ENCODE results near the gene UBAC2. TPM values are rescaled to one million over a fixed set of nuclear protein-coding genes. Genes with fewer than 3 reads are reported as not detected.

Gene UBAC2
- total RNA-seq, 2 experiments from 2014 or later, result 26.8 to 28.5 TPM

- BruUV-seq (replicated peaks), result no TSS peak
- H2AFZ ChIP-seq (ENCODE audit: low read length), result no peak overlapping the region
- no peak overlapping the region for H3K4me3 ChIP-seq (ENCODE audit: low read depth, low read length, poor library complexity, severe bottlenecking)
- intact Hi-C loops (cut with micrococcal nuclease; ENCODE audit: unreplicated experiment), result no loop called here
- DNase-seq (ENCODE audit: low spot score), result no peak
- no peaks in the 10 kb centered on the region for H3K36me3 ChIP-seq (ENCODE audit: insufficient read depth, low read length)
- ChIA-PET POLR2A (no interaction called here), CTCF (ENCODE audit: unreplicated experiment) (no interaction called here)
- no peaks in the 10 kb centered on the region for H3K9me2 ChIP-seq (ENCODE audit: insufficient read depth, low read length)
- no peaks in the 10 kb centered on the region for H3K9me3 ChIP-seq (ENCODE audit: low read length)
- no peak for TF ChIP-seq EZH2phosphoT487 (IDR thresholded peaks at IDR 0.05; ENCODE audit: borderline replicate concordance, low read depth, low read length)
- no peaks in the 10 kb centered on the region for H3K79me2 ChIP-seq (ENCODE audit: insufficient read depth, low read depth, low read length)
- H3K4me1 ChIP-seq (ENCODE audit: insufficient read depth, low read length, poor library complexity, severe bottlenecking), result no peaks in the 10 kb centered on the region
- no peak overlapping the region for H3K27ac ChIP-seq (ENCODE audit: low read depth, low read length, poor library complexity, severe bottlenecking)
- H4K20me1 ChIP-seq (ENCODE audit: insufficient read depth, low read length), result no peaks in the 10 kb centered on the region
- no peak overlapping the region for H3K4me2 ChIP-seq (ENCODE audit: low read length)
These were observed 36.4 kb upstream of the UBAC2 start for GRCh38 chr13:99164226-99164625.

DNA sequence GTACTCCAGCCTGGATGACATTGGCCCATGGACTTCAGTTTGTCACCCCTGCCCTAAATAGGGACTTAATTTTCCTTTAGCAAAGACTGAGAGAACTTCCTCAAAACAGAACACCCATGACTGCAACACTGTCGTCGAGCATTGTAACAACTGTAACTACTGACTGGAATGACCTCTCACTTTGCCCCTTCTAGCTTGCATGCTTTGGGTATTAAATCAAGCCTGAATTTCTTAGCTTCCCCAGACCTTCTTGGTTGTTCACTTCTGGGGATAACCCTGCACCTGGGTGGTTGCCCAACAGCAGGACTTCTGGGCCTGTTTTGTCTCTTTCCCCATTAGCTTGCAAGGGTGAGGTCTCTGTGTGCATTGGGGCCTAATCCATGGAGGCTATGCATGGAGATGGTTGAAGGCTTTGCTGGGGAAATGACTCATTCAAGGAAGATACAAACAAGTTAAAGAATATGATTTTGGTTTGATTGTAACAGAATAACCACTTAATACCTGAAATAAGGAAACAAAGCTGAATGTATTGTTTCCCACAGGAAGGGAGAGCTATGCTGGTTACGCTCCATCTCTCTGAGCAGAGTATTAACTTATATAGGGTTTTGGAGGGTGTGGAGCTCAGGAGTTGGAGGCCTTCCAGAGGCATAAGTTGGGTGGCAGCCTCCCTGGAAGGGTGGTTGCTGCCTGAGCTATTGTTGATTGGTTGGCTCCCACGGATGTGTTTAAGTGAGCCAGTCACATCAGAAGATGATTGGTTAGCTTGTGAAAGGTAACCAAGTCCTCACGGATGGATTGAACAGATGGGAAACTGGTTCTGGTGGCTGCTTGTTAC, 34.7 kb upstream of the UBAC2 start:
- Histone ChIP-seq H3K4me1 (ENCODE audit: insufficient read depth, low read length, poor library complexity, severe bottlenecking) (no peaks in the 10 kb centered on the region), H3K9me3 (ENCODE audit: low read length) (no peaks in the 10 kb centered on the region), H3K36me3 (ENCODE audit: insufficient read depth, low read length) (no peaks in the 10 kb centered on the region), H3K4me3 (ENCODE audit: low read depth, low read length, poor library complexity, severe bottlenecking) (no peak overlapping the region), H3K27ac (ENCODE audit: low read depth, low read length, poor library complexity, severe bottlenecking) (no peak overlapping the region), H3K4me2 (ENCODE audit: low read length) (no peak overlapping the region), H3K9me2 (ENCODE audit: insufficient read depth, low read length) (no peaks in the 10 kb centered on the region), H2AFZ (ENCODE audit: low read length) (no peak overlapping the region), H4K20me1 (ENCODE audit: insufficient read depth, low read length) (no peaks in the 10 kb centered on the region), H3K79me2 (ENCODE audit: insufficient read depth, low read depth, low read length) (no peaks in the 10 kb centered on the region)
- no TSS peak for BruUV-seq (replicated peaks)
- no peak for TF ChIP-seq EZH2phosphoT487 (IDR thresholded peaks at IDR 0.05; ENCODE audit: borderline replicate concordance, low read depth, low read length)
- TF ChIP-seq, protein P1, sequence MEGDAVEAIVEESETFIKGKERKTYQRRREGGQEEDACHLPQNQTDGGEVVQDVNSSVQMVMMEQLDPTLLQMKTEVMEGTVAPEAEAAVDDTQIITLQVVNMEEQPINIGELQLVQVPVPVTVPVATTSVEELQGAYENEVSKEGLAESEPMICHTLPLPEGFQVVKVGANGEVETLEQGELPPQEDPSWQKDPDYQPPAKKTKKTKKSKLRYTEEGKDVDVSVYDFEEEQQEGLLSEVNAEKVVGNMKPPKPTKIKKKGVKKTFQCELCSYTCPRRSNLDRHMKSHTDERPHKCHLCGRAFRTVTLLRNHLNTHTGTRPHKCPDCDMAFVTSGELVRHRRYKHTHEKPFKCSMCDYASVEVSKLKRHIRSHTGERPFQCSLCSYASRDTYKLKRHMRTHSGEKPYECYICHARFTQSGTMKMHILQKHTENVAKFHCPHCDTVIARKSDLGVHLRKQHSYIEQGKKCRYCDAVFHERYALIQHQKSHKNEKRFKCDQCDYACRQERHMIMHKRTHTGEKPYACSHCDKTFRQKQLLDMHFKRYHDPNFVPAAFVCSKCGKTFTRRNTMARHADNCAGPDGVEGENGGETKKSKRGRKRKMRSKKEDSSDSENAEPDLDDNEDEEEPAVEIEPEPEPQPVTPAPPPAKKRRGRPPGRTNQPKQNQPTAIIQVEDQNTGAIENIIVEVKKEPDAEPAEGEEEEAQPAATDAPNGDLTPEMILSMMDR (conservative IDR thresholded peaks at IDR 0.05; ENCODE audit: low read length), result no peak
- CTCF ChIA-PET (ENCODE audit: unreplicated experiment), result no interaction called here
- DNase-seq (ENCODE audit: low spot score), result no peak
- POLR2A ChIA-PET, result interaction anchor here (0.5 kb wide), 1 partner anchor 9 kb away, joined by 3 read pairs; no protein-coding TSS in a partner anchor
- intact Hi-C loops (cut with micrococcal nuclease; ENCODE audit: unreplicated experiment), result no loop called here

DNA sequence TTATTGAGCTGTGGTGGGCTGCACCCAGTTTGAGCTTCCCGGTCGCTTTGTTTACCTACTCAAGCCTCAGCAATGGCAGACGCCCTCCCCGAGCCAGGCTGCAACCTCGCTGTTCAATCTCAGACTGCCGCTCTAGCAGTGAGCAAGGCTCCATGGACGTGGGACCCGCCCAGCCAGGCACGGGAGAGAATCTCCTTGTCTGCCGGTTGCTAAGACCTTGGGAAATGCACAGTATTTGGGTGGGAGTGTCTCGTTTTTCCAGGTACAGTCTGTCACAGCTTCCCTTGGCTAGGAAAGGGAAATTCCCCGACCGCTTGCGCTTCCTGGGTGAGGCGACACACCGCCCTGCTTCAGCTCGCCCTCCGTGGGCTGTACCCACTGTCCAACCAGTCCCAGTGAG, 27.7 kb upstream of the UBAC2 start:
- intact Hi-C loops (cut with micrococcal nuclease; ENCODE audit: unreplicated experiment), result no loop called here
- ChIA-PET POLR2A (interaction anchor here (1.0 to 1.8 kb wide), 2 partner anchors 91 to 98 kb away, joined by 3 to 4 read pairs; no protein-coding TSS in a partner anchor), CTCF (ENCODE audit: unreplicated experiment) (no interaction called here)
- no TSS peak for BruUV-seq (replicated peaks)
- H2AFZ ChIP-seq (ENCODE audit: low read length), result no peak overlapping the region
- no peak overlapping the region for H3K27ac ChIP-seq (ENCODE audit: low read depth, low read length, poor library complexity, severe bottlenecking)
- H4K20me1 ChIP-seq (ENCODE audit: insufficient read depth, low read length), result no peaks in the 10 kb centered on the region
- no peak for DNase-seq (ENCODE audit: low spot score)
- no peaks in the 10 kb centered on the region for H3K9me2 ChIP-seq (ENCODE audit: insufficient read depth, low read length)
- no peak overlapping the region for H3K4me2 ChIP-seq (ENCODE audit: low read length)
- peaks cover 11% of the 10 kb centered on the region for H3K4me1 ChIP-seq (ENCODE audit: insufficient read depth, low read length, poor library complexity, severe bottlenecking)
- no peak for TF ChIP-seq EZH2phosphoT487 (IDR thresholded peaks at IDR 0.05; ENCODE audit: borderline replicate concordance, low read depth, low read length)
- TF ChIP-seq, protein P1 (conservative IDR thresholded peaks at IDR 0.05; ENCODE audit: low read length), result no peak
- no peak overlapping the region for H3K4me3 ChIP-seq (ENCODE audit: low read depth, low read length, poor library complexity, severe bottlenecking)
- H3K79me2 ChIP-seq (ENCODE audit: insufficient read depth, low read depth, low read length), result no peaks in the 10 kb centered on the region
- H3K36me3 ChIP-seq (ENCODE audit: insufficient read depth, low read length), result no peaks in the 10 kb centered on the region
- no peaks in the 10 kb centered on the region for H3K9me3 ChIP-seq (ENCODE audit: low read length)

Measured in OCI-LY7 (cell line).